ENCODE results near the gene GASK1A.

GRCh38 chr3:42988566-42988965, 9.5 kb downstream of the GASK1A start:
- no peak for TF ChIP-seq EP300 (IDR thresholded peaks at IDR 0.05)
- no peak for TF ChIP-seq POLR2A (IDR thresholded peaks at IDR 0.05)
- TF ChIP-seq CTCF (IDR thresholded peaks at IDR 0.05) = no peak
- no peak for TF ChIP-seq POLR2AphosphoS5 (IDR thresholded peaks at IDR 0.05)

All from sigmoid colon (tissue), 4 donors.